ENCODE results near the gene GRK5.

GRCh38 chr10:119248681-119249080 is 41.3 kb downstream of the GRK5 start:
- TF ChIP-seq POLR2A (IDR thresholded peaks at IDR 0.05; ENCODE audit: low read depth, low read length) (no peak), POLR2AphosphoS5 (IDR thresholded peaks at IDR 0.05; ENCODE audit: low read depth, low read length) (no peak), TAF1 (IDR thresholded peaks at IDR 0.05; ENCODE audit: borderline replicate concordance, low read depth, low read length) (no peak)

Measured in GM12892 (cell line).